SU-DHL-6 (cell line): Measurements from ENCODE around the gene AFF3.

Source experiments
- H2AFZ ChIP-seq: fragments of 200-600 bp; sonication (generic); 2 replicates; pipeline ENCODE4 v1.6.1; 2014; ENCODE audit warnings: low read depth, mild to moderate bottlenecking, moderate library complexity, mixed read lengths, antibody characterized with exemption, low read length; ENCODE audit not compliant: severe bottlenecking
- H3F3A ChIP-seq: fragments of 200-600 bp; shearing (Covaris generic); 2 replicates; pipeline ENCODE4 v1.6.0; 2016; ENCODE audit warnings: antibody characterized with exemption, mild to moderate bottlenecking; ENCODE audit not compliant: insufficient read depth
- H3K27ac ChIP-seq: fragments of 200-600 bp; sonication (generic); 2 replicates; pipeline ENCODE4 v1.5.1; 2016; ENCODE audit warnings: low read depth, mild to moderate bottlenecking, low read length, moderate library complexity, mixed read lengths
- H3K27me3 ChIP-seq: fragments of 200-600 bp; sonication (generic), shearing (Covaris generic); 2 replicates; pipeline ENCODE4 v1.6.0; 2014; ENCODE audit warnings: mild to moderate bottlenecking, low read length
- H3K36me3 ChIP-seq: fragments of 200-600 bp; sonication (generic); 2 replicates; pipeline ENCODE4 v1.6.1; 2014; ENCODE audit warnings: mild to moderate bottlenecking, low read length, mixed read lengths
- H3K4me2 ChIP-seq: fragments of 300-600, 200-600 bp; shearing (Covaris generic), sonication (generic); 2 replicates; pipeline ENCODE4 v1.6.0; 2014; ENCODE audit warnings: low read length, low read depth, mild to moderate bottlenecking; ENCODE audit not compliant: poor library complexity, severe bottlenecking
- H3K4me3 ChIP-seq: fragments of 200-600 bp; sonication (generic); 2 replicates; pipeline ENCODE4 v1.5.1; 2014; ENCODE audit warnings: antibody characterized with exemption, low read length, mild to moderate bottlenecking, mixed read lengths; ENCODE audit not compliant: insufficient read depth, poor library complexity, severe bottlenecking
- H3K79me2 ChIP-seq: fragments of 200-600 bp; sonication (generic); 2 replicates; pipeline ENCODE4 v1.6.1; 2014; ENCODE audit warnings: mild to moderate bottlenecking, low read length, moderate library complexity; ENCODE audit not compliant: insufficient read depth
- H3K9ac ChIP-seq: fragments of 200-600 bp; sonication (generic); 2 replicates; pipeline ENCODE4 v1.7.0; 2014; ENCODE audit warnings: mild to moderate bottlenecking, low read length
- H3K9me2 ChIP-seq: fragments of 200-600 bp; sonication (generic); replicated peaks from 2 replicates; pipeline ENCODE4 v1.6.1; 2014; ENCODE audit warnings: low read length; ENCODE audit not compliant: insufficient read depth
- H3K9me3 ChIP-seq: fragments of 200-600 bp; sonication (generic); 2 replicates; pipeline ENCODE4 v1.6.1; 2014; ENCODE audit warnings: low read length, mixed read lengths; ENCODE audit not compliant: insufficient read depth
- H4K20me1 ChIP-seq: fragments of 200-600 bp; sonication (generic); 2 replicates; pipeline ENCODE4 v1.6.1; 2014; ENCODE audit warnings: low read depth, mild to moderate bottlenecking, antibody characterized with exemption, low read length, moderate library complexity, mixed read lengths
- EZH2phosphoT487 ChIP-seq: fragments of 200-600 bp; sonication (generic), shearing (Covaris generic); conservative IDR thresholded peaks from 2 replicates; pipeline ENCODE4 v1.6.1; 2018; ENCODE audit warnings: mild to moderate bottlenecking, antibody characterized with exemption, low read length, moderate library complexity, mixed read lengths
- TF ChIP-seq, protein P1 (sequence below): fragments of 200-600 bp; sonication (generic); IDR thresholded peaks from one replicate; pipeline ENCODE4 v1.5.1; 2017; ENCODE audit warnings: antibody characterized with exemption, mild to moderate bottlenecking, low read length, moderate library complexity; ENCODE audit not compliant: insufficient read depth, poor library complexity, severe bottlenecking

AFF3 gene

DNA sequence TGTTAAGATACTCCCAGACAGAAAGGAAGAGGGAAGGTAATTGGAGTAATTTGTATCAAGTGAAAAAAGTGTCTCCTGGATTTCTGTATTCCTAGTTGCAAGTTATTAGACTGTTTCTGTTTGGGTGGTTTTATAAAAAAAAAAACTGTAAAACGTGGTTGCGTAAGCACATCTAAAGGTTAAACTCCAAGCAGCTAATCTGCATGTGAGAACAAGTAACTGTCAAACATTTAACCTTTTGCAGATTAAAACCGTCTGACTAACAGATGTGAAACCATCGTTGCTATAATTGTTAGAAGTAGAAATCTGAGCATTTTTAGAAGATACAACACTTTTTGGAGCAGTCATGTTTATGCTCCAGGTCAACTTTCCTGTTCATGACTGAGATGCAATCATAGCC is 72.3 kb downstream of the AFF3 start:
- H3K9me2 ChIP-seq: no peaks in the 10 kb centered on the region
- no peak for TF ChIP-seq EZH2phosphoT487
- TF ChIP-seq, protein P1, sequence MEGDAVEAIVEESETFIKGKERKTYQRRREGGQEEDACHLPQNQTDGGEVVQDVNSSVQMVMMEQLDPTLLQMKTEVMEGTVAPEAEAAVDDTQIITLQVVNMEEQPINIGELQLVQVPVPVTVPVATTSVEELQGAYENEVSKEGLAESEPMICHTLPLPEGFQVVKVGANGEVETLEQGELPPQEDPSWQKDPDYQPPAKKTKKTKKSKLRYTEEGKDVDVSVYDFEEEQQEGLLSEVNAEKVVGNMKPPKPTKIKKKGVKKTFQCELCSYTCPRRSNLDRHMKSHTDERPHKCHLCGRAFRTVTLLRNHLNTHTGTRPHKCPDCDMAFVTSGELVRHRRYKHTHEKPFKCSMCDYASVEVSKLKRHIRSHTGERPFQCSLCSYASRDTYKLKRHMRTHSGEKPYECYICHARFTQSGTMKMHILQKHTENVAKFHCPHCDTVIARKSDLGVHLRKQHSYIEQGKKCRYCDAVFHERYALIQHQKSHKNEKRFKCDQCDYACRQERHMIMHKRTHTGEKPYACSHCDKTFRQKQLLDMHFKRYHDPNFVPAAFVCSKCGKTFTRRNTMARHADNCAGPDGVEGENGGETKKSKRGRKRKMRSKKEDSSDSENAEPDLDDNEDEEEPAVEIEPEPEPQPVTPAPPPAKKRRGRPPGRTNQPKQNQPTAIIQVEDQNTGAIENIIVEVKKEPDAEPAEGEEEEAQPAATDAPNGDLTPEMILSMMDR: no peak
- H3K27me3 ChIP-seq: no peaks in the 10 kb centered on the region
- H3F3A ChIP-seq: no peaks in the 10 kb centered on the region
- no peaks in the 10 kb centered on the region for H4K20me1 ChIP-seq
- no peaks in the 10 kb centered on the region for H3K9me3 ChIP-seq
- no peak overlapping the region for H3K4me2 ChIP-seq
- no peak overlapping the region for H3K4me3 ChIP-seq
- no peak overlapping the region for H3K9ac ChIP-seq
- no peaks in the 10 kb centered on the region for H3K79me2 ChIP-seq
- no peak overlapping the region for H3K27ac ChIP-seq
- no peaks in the 10 kb centered on the region for H3K36me3 ChIP-seq
- no peak overlapping the region for H2AFZ ChIP-seq

DNA sequence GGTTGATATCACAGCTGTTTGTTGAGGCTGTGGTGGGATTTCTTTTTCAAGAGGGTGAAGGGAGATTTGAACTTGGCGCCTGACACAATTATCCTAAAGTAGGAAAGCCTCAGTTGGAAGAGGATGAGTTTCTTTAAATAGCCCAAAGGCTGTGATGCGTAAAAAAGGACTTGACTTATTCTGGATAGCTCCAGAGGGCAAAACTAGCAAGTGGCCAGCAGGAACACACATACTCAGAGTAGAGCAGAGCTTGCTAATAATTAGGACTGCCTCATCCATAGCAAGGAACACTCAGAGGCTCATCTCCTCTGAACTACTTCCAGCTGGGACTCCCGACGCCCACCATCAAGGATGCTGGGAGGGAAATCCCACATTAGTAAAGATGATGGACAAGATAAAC is 74.0 kb downstream of the AFF3 start:
- Histone ChIP-seq H3K9me3 (no peaks in the 10 kb centered on the region), H3K9ac (no peak overlapping the region), H3K4me3 (no peak overlapping the region), H3K36me3 (no peaks in the 10 kb centered on the region), H3K4me2 (no peak overlapping the region), H3K79me2 (no peaks in the 10 kb centered on the region), H3K27ac (no peak overlapping the region), H2AFZ (no peak overlapping the region), H3F3A (no peaks in the 10 kb centered on the region), H4K20me1 (no peaks in the 10 kb centered on the region), H3K9me2 (no peaks in the 10 kb centered on the region), H3K27me3 (no peaks in the 10 kb centered on the region)
- no peak for TF ChIP-seq EZH2phosphoT487
- TF ChIP-seq, protein P1: no peak

DNA sequence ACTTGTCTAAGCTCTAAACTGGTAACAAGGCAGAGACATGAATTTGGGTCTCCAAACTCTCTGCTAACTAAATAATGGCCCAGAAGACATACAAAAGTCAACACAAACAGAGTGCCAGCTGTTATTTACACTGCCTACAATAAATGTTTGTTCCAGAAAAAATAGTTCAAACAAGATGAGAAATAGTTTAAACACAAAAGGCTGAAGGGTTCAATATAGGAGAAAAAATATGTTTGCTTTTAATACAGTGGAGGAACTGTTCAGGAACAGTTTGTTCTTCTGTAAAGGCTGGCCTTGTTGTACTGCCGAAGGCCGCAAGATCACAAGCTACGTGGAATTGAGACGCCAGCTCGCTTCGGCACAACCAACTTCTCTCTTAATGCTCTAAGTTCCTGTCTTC is 74.6 kb downstream of the AFF3 start:
- Histone ChIP-seq H3K79me2 (no peaks in the 10 kb centered on the region), H3K36me3 (no peaks in the 10 kb centered on the region), H3K27ac (no peak overlapping the region), H4K20me1 (no peaks in the 10 kb centered on the region), H3F3A (no peaks in the 10 kb centered on the region), H3K9me3 (no peaks in the 10 kb centered on the region), H3K4me2 (no peak overlapping the region), H3K4me3 (no peak overlapping the region), H3K27me3 (no peaks in the 10 kb centered on the region), H2AFZ (no peak overlapping the region), H3K9me2 (no peaks in the 10 kb centered on the region), H3K9ac (no peak overlapping the region)
- TF ChIP-seq, protein P1: no peak
- no peak for TF ChIP-seq EZH2phosphoT487

DNA sequence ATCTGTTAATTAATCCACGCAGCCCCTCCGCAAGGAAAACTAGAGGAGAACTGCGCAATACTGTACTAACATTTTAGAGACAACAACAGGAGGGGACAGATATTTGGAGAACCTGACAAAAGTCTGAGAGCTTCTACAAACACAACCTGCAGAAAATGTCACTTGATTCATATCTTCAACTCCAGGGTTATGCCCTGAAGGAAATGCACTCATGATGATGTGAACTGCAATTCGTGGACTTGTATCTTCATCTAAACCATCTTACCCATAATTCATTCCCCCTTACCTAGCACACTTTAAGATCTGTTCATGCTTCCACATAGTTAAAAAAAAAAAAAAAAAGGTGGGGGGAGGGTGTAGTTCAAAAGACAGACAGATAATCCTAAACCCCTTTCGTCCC is 75.5 kb downstream of the AFF3 start:
- Histone ChIP-seq H3K79me2 (no peaks in the 10 kb centered on the region), H3K4me3 (no peak overlapping the region), H3K27ac (no peak overlapping the region), H3K9me3 (no peaks in the 10 kb centered on the region), H3K36me3 (no peaks in the 10 kb centered on the region), H3K9me2 (no peaks in the 10 kb centered on the region), H3K27me3 (no peaks in the 10 kb centered on the region), H3K4me2 (no peak overlapping the region), H4K20me1 (no peaks in the 10 kb centered on the region), H2AFZ (no peak overlapping the region), H3K9ac (no peak overlapping the region), H3F3A (no peaks in the 10 kb centered on the region)
- TF ChIP-seq EZH2phosphoT487: no peak
- TF ChIP-seq, protein P1: no peak
